Measurements from ENCODE around the gene ENTHD1.

The ENTHD1 gene

DNA sequence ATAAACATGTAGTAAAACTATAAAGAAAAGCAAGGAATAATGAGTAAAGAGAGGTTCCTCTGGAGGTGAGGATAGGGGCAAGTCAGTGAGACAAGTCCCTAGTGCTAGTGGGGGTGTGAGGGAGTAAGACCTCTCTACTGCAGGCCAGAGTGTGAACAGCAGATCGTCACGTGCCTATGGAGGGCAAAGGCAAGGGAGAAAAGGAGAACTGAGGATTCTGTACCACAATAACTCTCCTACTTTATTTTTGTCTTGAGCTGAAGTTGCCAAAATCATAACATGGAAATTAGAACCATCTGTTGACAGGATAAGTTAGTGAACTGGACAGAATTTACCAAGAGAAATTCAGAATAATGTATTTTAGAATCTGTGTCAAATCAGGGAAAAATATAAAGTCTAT is 77.6 kb downstream of the ENTHD1 start:
- Mint-ChIP-seq H3K4me3 (no peak overlapping the region), H3K9me3 (no peaks in the 10 kb centered on the region), H3K27ac (peak overlapping the region; percentile 6), H3K4me1 (no peaks in the 10 kb centered on the region), H3K36me3 (no peaks in the 10 kb centered on the region)
- no peak for ATAC-seq
- no peak for DNase-seq (ENCODE audit: low spot score in 2 of 2)

GRCh38 chr22:39814899-39815298 is 78.7 kb downstream of the ENTHD1 start:
- Mint-ChIP-seq H3K4me3 (no peak overlapping the region), H3K4me1 (peaks cover 5% of the 10 kb centered on the region), H3K27ac (no peak overlapping the region), H3K9me3 (no peaks in the 10 kb centered on the region), H3K36me3 (no peaks in the 10 kb centered on the region)
- ATAC-seq (peak; percentile 51), DNase-seq (ENCODE audit: low spot score in 2 of 2) (no peak)

DNA sequence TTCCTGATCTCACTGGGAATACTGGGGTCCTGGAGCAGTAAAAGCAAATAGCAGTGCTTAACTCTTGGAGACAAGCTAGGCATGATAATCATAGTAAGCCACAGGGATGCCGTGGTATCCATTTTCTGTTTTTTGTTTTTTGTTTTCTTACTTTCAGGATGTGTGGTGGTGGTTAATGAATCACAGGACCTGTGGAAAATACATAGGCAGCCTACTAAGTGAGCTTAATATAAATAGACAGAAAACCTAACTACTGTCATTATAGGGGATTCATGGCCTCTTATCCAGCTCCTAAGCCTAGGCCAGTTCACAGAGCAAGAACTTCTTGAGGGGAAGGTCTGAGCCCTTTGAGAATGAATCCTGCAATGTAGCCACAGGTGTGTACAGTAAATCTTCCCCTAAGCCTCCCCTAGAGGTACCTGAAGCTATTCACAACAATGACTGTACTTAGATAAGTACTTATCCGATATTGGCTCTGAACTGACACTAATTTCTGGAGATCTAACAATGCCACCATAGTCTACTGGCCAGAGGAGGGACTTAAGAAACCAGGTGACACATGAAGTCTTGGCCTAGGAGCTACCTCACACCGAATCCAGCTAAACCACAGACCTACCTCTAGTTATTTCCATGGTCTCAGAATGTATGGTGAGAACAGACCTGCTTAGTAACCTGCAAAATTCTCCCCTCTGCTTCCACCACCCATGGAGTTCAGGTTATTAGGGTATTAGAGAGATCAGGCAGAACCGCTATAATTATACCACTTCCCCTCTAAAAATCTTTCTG is 83.6 kb downstream of the ENTHD1 start:
- no peak overlapping the region for H3K4me3 Mint-ChIP-seq
- no peaks in the 10 kb centered on the region for H3K36me3 Mint-ChIP-seq
- ATAC-seq (peak; percentile 88), DNase-seq (ENCODE audit: low spot score in 2 of 2) (no peak)
- H3K9me3 Mint-ChIP-seq = no peaks in the 10 kb centered on the region
- H3K4me1 Mint-ChIP-seq = peaks cover 15% of the 10 kb centered on the region
- peak overlapping the region; percentile 46 for H3K27ac Mint-ChIP-seq

DNA sequence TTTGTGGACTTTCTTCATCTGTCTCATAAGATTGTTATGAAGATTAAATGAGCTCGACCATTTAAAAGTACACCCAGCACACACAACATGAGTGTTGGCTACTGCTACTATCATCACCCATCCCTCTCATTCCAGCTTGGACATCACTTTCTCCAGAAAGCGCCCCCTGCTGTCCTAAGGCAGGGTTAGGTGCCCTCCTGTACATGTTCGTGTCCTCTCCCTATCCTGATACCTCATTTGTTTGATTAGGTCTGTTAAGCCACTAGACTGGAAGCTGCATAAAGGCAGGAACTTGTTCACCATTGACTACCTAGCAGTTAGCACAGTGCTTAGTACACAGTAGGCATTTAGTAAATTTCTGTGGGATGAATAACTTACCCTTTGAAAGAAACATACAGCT is 85.5 kb downstream of the ENTHD1 start:
- no peak for ATAC-seq
- no peak overlapping the region for H3K27ac Mint-ChIP-seq

DNA sequence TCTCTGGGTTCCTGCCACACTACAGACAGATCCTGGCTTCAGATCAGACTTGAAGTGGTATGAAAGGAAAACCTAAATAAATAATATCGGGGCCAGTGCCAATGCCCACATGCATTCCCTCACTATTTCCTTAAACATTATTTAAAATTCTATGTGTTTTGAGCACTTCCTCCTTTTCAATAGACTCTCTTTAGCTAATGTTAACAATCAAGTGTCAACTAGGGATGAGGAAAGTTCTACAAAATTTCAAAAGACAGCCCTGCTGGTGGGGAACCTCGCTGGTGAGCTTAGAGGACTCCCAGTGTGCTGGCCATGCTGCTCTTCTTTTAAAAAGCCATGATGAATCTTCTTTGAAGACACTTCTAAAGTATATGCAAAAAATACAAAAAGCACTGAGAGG is 87.5 kb downstream of the ENTHD1 start:
- H3K4me3 Mint-ChIP-seq = no peak overlapping the region

More for the DNA sequence above, 85.5 kb downstream of the ENTHD1 start:
- Mint-ChIP-seq H3K36me3 (no peaks in the 10 kb centered on the region), H3K4me1 (peaks cover 15% of the 10 kb centered on the region), H3K4me3 (no peak overlapping the region), H3K9me3 (no peaks in the 10 kb centered on the region)
- DNase-seq (ENCODE audit: low spot score in 2 of 2) = no peak

GRCh38 chr22:39805117-39805516 is 88.4 kb downstream of the ENTHD1 start:
- Mint-ChIP-seq H3K27ac (no peak overlapping the region), H3K9me3 (no peaks in the 10 kb centered on the region), H3K4me1 (peaks cover 13% of the 10 kb centered on the region), H3K4me3 (no peak overlapping the region), H3K36me3 (no peaks in the 10 kb centered on the region)
- ATAC-seq = no peak
- no peak for DNase-seq (ENCODE audit: low spot score in 2 of 2)

More for the DNA sequence above, 87.5 kb downstream of the ENTHD1 start:
- DNase-seq (ENCODE audit: low spot score in 2 of 2) (no peak), ATAC-seq (no peak)
- Mint-ChIP-seq H3K9me3 (no peaks in the 10 kb centered on the region), H3K36me3 (no peaks in the 10 kb centered on the region), H3K4me1 (peaks cover 15% of the 10 kb centered on the region), H3K27ac (no peak overlapping the region)

- Mint-ChIP-seq H3K4me3 (no peak overlapping the region), H3K27ac (no peak overlapping the region), H3K36me3 (no peaks in the 10 kb centered on the region), H3K9me3 (peaks cover 8% of the 10 kb centered on the region), H3K4me1 (no peaks in the 10 kb centered on the region)
- DNase-seq (ENCODE audit: low spot score in 2 of 2) = no peak
- no peak for ATAC-seq
Observed at GRCh38 chr22:39802682-39803081, 90.9 kb downstream of the ENTHD1 start.

- Mint-ChIP-seq H3K36me3 (no peaks in the 10 kb centered on the region), H3K9me3 (peaks cover 18% of the 10 kb centered on the region), H3K27ac (no peak overlapping the region), H3K4me3 (no peak overlapping the region), H3K4me1 (no peaks in the 10 kb centered on the region)
- ATAC-seq = no peak
- no peak for DNase-seq (ENCODE audit: low spot score in 2 of 2)
Observed at GRCh38 chr22:39800790-39801520, 92.6 kb downstream of the ENTHD1 start.

- H3K9me3 Mint-ChIP-seq = peaks cover 20% of the 10 kb centered on the region
- H3K4me1 Mint-ChIP-seq = no peaks in the 10 kb centered on the region
Observed at GRCh38 chr22:39797528-39798147, 95.9 kb downstream of the ENTHD1 start.

DNA sequence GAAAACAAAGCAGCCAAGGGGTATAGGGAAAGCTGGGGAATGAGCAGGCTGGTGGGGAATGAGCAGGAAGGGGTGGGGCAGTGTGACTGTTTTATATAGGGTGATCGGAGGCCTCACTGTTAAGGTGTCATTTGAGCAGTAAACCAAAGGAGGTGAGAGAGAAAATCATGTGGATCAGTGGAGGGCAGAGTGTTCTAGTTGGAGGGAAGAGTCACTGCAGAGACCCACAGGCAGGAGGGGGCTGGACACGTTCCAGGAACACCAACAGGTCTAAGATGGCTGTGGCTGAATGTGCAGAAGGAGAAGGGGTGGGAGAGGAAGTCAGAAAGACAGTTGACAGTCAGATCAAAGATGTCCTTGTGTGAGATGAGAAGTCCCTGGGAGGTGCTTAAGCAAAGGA is 103.8 kb downstream of the ENTHD1 start:
- DNase-seq (ENCODE audit: low spot score in 2 of 2) = no peak
- Mint-ChIP-seq H3K4me3 (no peak overlapping the region), H3K9me3 (no peaks in the 10 kb centered on the region), H3K27ac (no peak overlapping the region), H3K36me3 (no peaks in the 10 kb centered on the region), H3K4me1 (no peaks in the 10 kb centered on the region)
- no peak for ATAC-seq

More at GRCh38 chr22:39797528-39798147, 95.9 kb downstream of the ENTHD1 start:
- no peak for ATAC-seq
- Mint-ChIP-seq H3K36me3 (no peaks in the 10 kb centered on the region), H3K27ac (no peak overlapping the region), H3K4me3 (no peak overlapping the region)
- no peak for DNase-seq (ENCODE audit: low spot score in 2 of 2)

DNA sequence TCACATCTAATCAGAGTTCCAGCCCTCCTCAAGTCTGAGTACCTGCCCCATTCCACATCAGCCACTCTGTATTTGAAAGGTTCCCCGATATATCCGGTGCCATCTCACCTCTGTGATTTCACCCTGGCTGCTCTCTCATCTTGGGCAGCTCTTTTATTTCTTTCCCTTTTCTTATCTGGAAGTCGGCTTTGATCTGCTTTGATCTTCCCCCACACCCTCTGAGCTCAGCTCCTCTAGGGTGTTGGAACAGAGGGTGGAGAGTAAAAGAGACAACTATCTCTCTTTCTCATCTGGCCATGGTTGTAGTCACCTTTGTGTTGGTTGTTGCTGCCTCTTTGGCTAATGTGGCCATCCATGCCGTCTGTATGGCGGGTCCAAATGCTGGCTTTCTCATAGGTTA is 108.3 kb downstream of the ENTHD1 start:
- no peaks in the 10 kb centered on the region for H3K9me3 Mint-ChIP-seq
- ATAC-seq = no peak
- DNase-seq (ENCODE audit: low spot score in 2 of 2) = no peak
- no peak overlapping the region for H3K27ac Mint-ChIP-seq
- no peaks in the 10 kb centered on the region for H3K36me3 Mint-ChIP-seq
- H3K4me3 Mint-ChIP-seq = no peak overlapping the region
- no peaks in the 10 kb centered on the region for H3K4me1 Mint-ChIP-seq

DNA sequence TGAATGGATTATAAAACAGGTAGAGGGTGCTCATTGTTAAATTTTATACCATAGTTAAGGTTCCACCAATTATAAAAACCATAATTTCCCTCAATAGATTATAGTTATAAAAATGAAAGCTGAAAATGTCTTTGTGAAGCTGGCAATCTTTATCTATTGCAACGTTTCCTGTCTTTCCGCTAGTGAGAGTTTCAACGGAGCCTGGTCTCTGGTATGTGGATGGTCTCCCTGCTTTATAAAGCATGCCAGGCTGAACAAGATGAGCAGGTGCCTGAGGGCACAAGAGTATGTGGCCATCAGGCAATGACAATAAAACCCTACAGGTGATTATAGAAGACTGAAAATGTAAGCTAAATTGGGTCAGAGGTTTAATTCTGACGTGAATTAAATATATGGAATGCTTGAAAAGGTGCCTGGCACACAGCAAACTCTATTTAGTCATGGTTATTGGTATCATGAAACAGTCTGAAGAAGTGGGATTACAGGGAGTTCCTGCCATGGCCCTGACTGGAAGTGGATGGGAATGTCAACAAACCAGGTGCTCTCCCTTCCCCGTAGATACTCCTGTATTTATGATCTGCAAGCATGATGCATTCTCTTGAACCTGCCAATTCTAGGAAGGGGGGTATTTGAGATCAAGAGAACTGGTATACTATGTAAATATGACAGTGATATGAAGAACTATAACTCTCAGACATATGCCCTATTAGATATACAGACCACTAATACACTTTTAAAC is 115.7 kb downstream of the ENTHD1 start:
- Mint-ChIP-seq H3K36me3 (no peaks in the 10 kb centered on the region), H3K27ac (no peak overlapping the region), H3K9me3 (no peaks in the 10 kb centered on the region), H3K4me3 (no peak overlapping the region), H3K4me1 (peaks cover 17% of the 10 kb centered on the region)
- no peak for ATAC-seq
- no peak for DNase-seq (ENCODE audit: low spot score in 2 of 2)

GRCh38 chr22:39776295-39777009 is 117.1 kb downstream of the ENTHD1 start:
- Mint-ChIP-seq H3K36me3 (no peaks in the 10 kb centered on the region), H3K27ac (no peak overlapping the region), H3K4me1 (peaks cover 17% of the 10 kb centered on the region), H3K4me3 (no peak overlapping the region), H3K9me3 (no peaks in the 10 kb centered on the region)
- no peak for ATAC-seq
- no peak for DNase-seq (ENCODE audit: low spot score in 2 of 2)

DNA sequence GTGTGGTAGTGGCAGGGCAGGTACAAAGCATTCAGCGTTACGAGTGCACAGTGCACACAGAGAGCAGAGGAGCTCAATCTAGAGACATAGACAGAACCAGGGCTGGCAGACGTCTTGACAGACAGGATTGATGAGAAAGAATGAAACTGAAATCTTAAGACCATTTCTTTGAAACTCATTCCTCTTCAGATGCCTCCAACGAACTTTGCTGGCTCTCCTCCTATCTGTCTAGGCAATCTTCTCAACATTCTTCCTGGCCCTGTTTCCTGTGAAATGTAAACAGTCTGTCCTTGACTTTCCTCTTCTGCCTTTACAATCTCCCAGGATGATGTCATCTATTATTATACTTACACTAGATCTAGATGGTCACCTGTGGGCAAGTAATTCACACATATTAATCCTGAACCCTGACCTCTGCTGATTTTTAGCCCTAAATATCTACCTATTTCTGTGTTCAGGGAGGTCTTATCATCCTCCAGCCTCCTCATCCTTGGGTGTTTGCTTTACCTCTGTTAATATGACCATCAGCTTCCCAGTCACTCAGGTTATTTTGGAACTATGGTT is 119.5 kb downstream of the ENTHD1 start:
- peaks cover 17% of the 10 kb centered on the region for H3K4me1 Mint-ChIP-seq
- H3K4me3 Mint-ChIP-seq = peak overlapping the region; percentile 9
- ATAC-seq (peak; percentile 97), DNase-seq (ENCODE audit: low spot score in 2 of 2) (peak in 1 of 2 donors; percentile 62)
- no peaks in the 10 kb centered on the region for H3K36me3 Mint-ChIP-seq
- peak overlapping the region; percentile 46 for H3K27ac Mint-ChIP-seq
- H3K9me3 Mint-ChIP-seq = no peaks in the 10 kb centered on the region
